AG08395 (cell line): ENCODE measurements around the gene TOMM22.

Experiments
- DNase-seq: peaks from one replicate; pipeline ENCODE4 v3.0.0; 2012; ENCODE audit warnings: mixed read lengths, low spot score

Gene TOMM22

GRCh38 chr22:38696606-38697424, 15.1 kb downstream of the TOMM22 start:
- DNase-seq: peak; percentile 74

- DNase-seq: no peak
These were observed 15.8 kb downstream of the TOMM22 start for GRCh38 chr22:38697425-38698089.

DNA sequence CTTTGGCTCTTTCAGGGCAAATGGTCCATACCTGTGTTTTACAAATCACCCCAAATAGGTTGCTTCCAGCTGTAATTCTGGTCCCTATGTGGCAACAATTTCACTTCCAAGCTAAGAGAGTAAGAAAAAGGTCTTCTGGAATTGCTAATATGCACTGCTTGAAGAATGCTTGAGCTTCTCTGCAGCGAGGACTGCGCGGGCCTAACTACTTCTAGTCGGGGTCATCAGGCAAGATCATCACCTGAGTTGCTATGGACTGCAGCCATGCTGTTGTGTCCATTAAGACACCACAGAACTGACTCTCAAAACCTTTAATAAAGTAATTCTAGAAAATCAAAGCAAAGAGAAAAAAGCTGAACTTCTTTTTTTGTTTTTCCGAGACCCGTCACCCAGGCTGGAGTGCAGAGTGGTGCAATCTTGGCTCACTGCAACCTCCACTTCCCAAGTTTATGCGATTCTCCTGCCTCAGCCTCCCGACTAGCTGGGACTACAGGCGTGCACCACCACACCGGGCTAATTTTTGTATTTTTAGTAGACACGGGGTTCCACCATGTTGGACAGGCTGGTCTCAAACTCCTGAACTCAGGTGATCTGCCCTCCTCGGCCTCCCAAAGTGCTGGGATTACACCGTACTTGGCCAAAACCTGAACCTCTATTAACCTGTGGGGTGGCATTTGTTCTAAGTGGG, 16.8 kb downstream of the TOMM22 start:
- DNase-seq: no peak

DNA sequence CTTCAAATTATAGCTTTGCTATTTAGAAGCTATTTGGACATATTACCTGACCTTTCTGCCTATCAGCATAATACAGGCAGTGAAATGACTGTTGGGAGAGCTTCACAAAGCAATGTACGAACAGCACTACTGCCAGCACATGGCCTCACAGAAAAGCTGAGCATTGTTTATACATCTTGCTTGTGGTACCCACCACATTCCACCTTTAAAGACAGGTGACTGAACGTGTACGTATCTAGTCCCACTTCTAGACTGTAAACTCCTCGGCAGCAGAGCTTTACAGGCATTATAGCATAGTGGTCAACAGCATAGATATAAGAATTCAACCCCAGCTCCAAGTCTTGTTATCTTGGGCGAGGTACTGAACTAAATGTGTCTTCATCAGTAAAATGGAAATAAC, 17.4 kb downstream of the TOMM22 start:
- DNase-seq: no peak

- DNase-seq: peak; percentile 50
These were observed 18.0 kb downstream of the TOMM22 start for GRCh38 chr22:38699784-38700183.

GRCh38 chr22:38700270-38700788, 18.6 kb downstream of the TOMM22 start:
- peak; percentile 49 for DNase-seq

- peak; percentile 91 for DNase-seq
These were observed 19.3 kb downstream of the TOMM22 start, which contains the start of gene JOSD1 for GRCh38 chr22:38700789-38701628. JOSD1 (minus strand) TSS chr22:38700943; CDS start chr22:38699987, 956 bp downstream.

GRCh38 chr22:38704654-38705234, 23.0 kb downstream of the TOMM22 start:
- no peak for DNase-seq

GRCh38 chr22:38705235-38706100, 23.7 kb downstream of the TOMM22 start, which contains the start of gene GTPBP1:
GTPBP1 (plus strand) TSS chr22:38705944; CDS start chr22:38705956, 12 bp downstream.
- peak; percentile 98 for DNase-seq

- DNase-seq: peak; percentile 50
These were observed 24.5 kb downstream of the TOMM22 start for GRCh38 chr22:38706101-38706900.

DNA sequence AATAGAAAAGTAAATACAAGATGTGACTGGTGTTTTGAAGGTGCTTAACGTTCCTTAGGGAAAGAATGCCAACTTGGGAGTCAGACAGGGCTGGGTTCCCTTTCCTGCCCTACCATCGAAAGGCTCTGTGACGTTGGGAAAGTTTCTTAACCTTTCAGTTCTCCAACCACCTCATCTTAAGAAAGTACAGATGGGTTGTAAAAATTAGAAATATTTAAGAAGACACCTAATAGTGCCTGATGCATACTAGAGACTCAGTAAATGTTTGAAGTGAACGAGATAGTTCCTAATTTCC, 25.1 kb downstream of the TOMM22 start:
- DNase-seq: peak; percentile 13

GRCh38 chr22:38707346-38707745, 25.6 kb downstream of the TOMM22 start:
- no peak for DNase-seq

DNA sequence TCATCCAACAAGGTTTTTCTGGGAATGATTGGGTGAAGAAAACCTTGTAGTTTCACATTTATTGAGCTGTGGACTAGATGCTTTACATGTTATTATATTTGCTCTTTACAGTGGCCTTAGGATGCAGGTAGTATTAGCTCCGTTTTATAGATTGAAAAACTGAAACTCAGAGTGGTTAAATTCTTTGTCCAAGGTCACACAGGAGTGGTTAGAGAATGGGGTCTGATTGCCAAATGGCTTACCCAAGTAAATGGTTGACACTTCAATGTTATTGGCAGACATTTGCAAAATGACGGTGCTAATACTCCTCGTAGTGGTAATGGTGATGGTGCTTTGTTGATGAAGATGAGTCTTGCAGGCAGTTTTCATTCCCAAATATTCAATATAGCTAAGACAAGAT, 26.2 kb downstream of the TOMM22 start:
- DNase-seq: no peak

DNA sequence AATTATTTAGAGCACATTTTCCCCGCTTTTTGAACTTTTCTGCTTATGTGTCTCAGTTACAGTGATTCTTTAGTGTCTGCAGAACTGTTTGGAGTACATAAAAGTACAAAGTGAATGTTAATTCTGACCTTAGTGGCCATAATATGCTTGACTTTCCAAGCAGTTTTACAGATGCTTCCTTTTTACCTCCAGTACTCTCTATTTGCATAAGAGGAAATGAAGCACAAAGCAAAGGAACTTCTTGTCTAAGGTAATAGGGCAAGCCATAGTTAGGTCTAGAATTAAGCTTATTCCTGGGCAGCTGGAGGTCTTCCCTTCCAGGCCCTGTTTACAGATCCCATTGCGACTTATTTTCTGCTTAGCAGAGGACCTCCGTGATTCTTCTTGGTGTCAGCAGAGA, 27.5 kb downstream of the TOMM22 start:
- no peak for DNase-seq

DNA sequence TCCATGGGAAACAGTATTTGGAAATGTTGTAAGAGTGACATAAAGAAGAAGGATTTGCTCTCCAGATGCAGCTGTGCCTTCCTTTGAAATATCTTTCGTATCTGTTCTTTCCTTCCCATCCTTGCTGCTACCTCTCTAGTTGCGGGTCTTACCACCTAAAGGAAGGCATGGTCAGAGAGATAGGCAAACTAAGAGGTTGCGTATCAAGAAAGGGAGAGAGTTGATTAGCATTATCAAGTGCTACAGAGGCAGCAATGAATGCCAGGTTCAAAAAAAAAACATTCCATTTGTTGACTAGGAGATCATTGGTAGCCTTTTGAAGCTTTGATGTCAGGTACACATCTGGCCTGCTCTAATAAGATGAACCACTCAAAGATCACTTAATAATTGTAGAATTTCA, 28.6 kb downstream of the TOMM22 start:
- DNase-seq: no peak

DNA sequence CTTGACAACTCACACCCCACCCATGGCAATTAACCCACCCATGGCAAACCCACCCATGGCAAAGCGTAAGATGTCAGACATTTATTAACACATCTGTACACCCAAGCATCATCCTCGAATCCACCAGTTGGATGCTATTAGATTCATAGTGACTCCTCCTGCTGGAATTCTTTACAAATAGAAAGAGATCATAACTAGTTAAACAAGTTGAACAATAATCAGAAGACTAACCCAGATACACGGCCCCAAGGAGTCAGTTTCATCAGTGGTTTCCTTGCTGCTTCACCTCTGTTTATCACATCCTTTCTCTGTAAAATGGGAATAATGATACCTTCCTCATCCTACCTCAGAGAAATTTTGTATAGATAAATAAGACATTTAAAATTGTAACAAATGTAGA, 29.1 kb downstream of the TOMM22 start:
- DNase-seq: no peak

GRCh38 chr22:38712486-38713207, 30.9 kb downstream of the TOMM22 start:
- no peak for DNase-seq

DNA sequence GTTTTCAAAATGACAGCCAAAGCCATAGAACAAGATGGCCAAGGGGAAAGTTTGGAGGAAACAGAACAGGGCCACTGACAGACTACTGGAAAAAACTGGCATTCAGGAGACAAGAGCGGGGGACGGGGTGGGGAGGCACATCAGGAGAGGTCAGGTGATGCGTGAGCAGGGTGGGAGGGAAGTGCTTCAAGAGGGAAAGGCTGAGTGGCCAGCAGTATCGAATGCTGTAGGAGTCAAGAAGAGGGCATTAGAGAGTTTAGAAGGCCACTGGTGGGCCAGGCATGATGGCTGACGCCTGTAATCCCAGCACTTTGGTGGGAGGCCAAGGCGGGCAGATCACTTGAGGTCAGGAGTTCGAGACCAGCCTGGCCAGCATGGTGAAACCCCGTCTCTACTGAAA, 32.2 kb downstream of the TOMM22 start:
- DNase-seq: no peak
